Astrocyte (in vitro differentiated cells and primary cell): ENCODE data around the gene ESPNL.

ENCODE experiments used
- EZH2 ChIP-seq: IDR thresholded peaks from 2 replicates; pipeline ENCODE4 v1.6.1; 2012; ENCODE audit warnings: mild to moderate bottlenecking, low read length, inconsistent platforms; ENCODE audit not compliant: insufficient read depth
- TF ChIP-seq, protein P1 (sequence below): IDR thresholded peaks from 2 replicates; pipeline ENCODE4 v1.5.1; 2011; ENCODE audit warnings: low read depth, mild to moderate bottlenecking, inconsistent platforms, low read length, moderate library complexity; ENCODE audit not compliant: insufficient read depth

DNA sequence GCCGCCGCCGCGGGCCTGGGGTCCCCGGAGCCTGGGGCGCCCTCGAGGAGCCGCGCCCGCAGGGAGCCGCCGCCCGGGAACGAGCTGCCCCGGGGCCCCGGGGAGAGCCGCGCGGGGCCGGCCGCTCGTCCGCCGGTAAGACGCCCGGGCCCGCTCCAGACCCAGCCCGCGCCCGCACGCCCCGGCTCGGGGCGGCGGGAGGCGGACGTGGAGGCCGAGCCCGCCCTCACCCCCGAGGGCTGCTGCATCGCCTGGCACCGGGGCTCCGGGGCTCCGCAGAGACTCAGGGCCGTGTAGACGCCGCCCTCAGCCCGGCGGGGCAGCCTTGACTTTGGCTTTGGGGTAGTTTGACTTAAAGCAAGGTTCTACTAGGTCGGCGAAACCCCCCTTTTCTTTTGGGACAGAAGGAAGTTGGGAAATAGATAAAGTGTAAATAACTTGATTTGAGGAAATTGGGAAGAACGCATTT is 59.0 kb downstream of the ESPNL start:
- TF ChIP-seq, protein P1, sequence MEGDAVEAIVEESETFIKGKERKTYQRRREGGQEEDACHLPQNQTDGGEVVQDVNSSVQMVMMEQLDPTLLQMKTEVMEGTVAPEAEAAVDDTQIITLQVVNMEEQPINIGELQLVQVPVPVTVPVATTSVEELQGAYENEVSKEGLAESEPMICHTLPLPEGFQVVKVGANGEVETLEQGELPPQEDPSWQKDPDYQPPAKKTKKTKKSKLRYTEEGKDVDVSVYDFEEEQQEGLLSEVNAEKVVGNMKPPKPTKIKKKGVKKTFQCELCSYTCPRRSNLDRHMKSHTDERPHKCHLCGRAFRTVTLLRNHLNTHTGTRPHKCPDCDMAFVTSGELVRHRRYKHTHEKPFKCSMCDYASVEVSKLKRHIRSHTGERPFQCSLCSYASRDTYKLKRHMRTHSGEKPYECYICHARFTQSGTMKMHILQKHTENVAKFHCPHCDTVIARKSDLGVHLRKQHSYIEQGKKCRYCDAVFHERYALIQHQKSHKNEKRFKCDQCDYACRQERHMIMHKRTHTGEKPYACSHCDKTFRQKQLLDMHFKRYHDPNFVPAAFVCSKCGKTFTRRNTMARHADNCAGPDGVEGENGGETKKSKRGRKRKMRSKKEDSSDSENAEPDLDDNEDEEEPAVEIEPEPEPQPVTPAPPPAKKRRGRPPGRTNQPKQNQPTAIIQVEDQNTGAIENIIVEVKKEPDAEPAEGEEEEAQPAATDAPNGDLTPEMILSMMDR = no peak
- no peak for TF ChIP-seq EZH2
